ENCODE measurements around the gene NCAPG.

The NCAPG gene

DNA sequence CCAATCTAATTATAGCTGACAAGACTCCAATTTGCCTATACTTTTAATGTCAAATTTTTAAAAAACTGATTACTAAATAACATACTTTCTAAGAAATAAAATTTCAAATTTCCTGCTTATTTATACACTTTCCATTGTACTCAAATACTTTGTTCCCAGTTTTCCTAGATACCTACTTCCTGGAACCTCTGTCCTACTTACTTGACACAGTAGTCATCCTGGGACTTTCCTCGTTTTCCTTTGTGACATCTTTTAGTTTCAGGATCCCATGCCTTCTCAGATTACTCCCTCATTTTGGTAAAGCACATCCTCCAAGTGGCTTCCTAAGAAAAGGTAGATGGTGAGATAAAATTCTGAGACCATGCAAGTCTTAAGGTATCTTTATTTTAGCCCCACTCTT lies 16.0 kb upstream of the NCAPG start:
- TF ChIP-seq, protein P1, sequence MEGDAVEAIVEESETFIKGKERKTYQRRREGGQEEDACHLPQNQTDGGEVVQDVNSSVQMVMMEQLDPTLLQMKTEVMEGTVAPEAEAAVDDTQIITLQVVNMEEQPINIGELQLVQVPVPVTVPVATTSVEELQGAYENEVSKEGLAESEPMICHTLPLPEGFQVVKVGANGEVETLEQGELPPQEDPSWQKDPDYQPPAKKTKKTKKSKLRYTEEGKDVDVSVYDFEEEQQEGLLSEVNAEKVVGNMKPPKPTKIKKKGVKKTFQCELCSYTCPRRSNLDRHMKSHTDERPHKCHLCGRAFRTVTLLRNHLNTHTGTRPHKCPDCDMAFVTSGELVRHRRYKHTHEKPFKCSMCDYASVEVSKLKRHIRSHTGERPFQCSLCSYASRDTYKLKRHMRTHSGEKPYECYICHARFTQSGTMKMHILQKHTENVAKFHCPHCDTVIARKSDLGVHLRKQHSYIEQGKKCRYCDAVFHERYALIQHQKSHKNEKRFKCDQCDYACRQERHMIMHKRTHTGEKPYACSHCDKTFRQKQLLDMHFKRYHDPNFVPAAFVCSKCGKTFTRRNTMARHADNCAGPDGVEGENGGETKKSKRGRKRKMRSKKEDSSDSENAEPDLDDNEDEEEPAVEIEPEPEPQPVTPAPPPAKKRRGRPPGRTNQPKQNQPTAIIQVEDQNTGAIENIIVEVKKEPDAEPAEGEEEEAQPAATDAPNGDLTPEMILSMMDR (IDR thresholded peaks at IDR 0.05), result no peak
- TF ChIP-seq ZFX (IDR thresholded peaks at IDR 0.05; ENCODE audit: borderline replicate concordance), result no peak
- H3K27ac ChIP-seq, result no peak overlapping the region

DNA sequence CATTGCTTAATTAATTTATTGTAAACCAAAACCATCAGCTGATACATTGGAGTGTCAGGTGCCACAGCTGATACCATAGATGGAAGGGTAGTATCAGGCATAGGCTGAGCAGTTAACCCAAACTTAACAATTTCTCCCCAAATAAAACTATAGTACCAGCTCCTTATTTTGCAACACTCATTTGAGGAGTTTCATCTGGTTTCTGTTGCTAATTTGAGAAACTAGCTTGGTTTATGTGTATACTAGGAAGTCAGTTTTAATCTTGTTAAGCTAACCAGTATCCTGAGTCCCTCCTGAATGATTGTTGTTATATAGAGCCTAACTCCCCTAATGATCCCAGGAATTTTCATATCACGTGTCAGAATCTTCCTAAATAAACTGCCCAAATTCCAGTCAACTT lies 13.0 kb upstream of the NCAPG start:
- no peak for TF ChIP-seq ZFX (IDR thresholded peaks at IDR 0.05; ENCODE audit: borderline replicate concordance)
- TF ChIP-seq, protein P1 (IDR thresholded peaks at IDR 0.05), result no peak
- H3K27ac ChIP-seq, result no peak overlapping the region

DNA sequence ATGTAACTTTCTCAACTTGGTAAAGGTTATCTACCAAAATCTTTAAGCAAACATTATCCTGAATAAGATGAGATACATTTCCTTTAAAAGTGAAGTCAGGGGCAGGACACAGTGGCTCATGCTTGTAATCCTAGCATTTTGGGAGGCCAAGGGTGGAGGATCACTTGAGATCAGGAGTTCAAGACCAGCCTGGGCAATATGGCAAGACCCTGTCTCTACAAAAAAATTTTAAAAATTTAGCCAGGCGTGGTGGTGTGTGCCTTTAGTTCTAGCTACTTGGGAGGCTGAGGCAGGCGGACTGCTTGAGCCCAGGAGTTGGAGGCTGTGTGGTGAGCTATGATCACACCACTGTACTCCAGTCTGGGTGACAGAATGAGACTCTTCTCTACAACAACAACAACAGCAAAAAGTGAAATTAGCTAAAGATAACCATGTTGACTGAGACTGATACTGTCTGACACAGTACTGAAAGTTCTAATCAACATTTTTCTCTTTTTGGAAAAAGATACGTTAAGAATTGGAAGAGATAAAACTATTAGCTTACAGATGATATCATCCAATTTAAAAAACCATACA lies 5.1 kb upstream of the NCAPG start:
- H3K27ac ChIP-seq, result no peak overlapping the region
- TF ChIP-seq, protein P1 (IDR thresholded peaks at IDR 0.05), result no peak
- TF ChIP-seq ZFX (IDR thresholded peaks at IDR 0.05; ENCODE audit: borderline replicate concordance), result no peak

DNA sequence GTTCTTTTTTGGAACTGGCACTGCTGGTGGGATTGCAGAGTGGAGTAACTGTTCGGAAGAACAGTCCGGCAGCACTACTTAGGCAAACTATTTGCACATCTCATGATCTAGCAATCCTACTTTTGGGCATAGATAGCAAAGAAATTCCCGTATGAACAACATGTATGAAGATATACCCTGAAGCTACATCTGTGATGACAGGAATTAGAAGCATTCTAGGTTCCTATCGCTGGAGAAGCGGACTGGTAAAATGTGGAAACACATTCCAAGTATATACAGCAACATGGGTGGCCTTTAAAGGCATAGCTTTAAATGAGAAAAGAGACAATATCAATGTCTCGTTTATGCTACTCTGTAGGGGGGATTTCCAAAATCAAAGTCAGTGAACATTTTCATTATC lies 3.3 kb upstream of the NCAPG start:
- H3K27ac ChIP-seq, result no peak overlapping the region
- TF ChIP-seq ZFX (IDR thresholded peaks at IDR 0.05; ENCODE audit: borderline replicate concordance), result no peak
- TF ChIP-seq, protein P1 (IDR thresholded peaks at IDR 0.05), result no peak

DNA sequence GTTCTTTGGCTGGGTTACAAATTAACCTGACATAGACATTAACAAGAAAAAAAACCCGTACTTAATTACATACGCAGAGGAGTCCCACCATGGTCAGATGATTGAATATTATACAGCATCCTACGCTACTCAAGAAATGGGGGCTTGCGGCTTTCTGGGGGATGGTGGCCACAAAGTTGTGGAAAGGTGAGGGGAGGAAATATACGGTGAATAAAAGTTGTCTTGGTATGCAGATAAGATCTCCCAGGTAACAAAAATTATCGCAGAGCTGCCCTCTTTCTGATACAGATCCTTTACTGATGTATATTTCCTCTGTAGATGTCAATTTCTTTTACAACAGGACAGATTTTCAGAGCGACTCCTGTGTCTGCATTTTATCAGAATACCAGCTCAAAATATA lies 1.1 kb upstream of the NCAPG start:
- TF ChIP-seq, protein P1 (IDR thresholded peaks at IDR 0.05), result no peak
- TF ChIP-seq ZFX (IDR thresholded peaks at IDR 0.05; ENCODE audit: borderline replicate concordance), result no peak
- peak overlapping the region; percentile 85 for H3K27ac ChIP-seq

DNA sequence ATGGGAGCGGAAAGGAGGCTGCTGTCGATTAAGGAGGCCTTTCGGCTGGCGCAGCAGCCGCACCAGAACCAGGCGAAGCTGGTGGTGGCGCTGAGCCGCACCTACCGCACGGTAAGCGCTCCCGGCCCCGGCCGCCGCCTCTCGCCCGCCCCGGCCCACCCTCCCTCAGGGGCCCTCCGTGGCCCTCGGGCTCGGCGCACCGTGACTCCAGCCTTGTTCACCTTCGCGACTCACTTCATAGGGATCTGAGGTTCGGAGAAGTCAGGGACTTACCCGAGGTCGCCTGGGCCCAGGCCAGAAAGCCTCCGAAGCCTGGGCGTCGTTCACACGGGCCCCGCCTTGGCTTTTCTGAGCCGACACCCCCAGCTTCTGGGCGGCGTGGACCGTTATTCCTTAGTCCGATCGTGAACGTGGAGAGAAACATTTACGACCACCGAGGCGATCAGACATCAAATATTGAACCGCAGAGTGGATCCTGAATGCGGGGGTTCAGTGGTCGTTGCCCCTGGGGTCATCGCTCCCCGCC lies 362 bp downstream of the NCAPG start:
- peak overlapping the region; percentile 85 for H3K27ac ChIP-seq
- TF ChIP-seq, protein P1 (IDR thresholded peaks at IDR 0.05), result no peak
- no peak for TF ChIP-seq ZFX (IDR thresholded peaks at IDR 0.05; ENCODE audit: borderline replicate concordance)

DNA sequence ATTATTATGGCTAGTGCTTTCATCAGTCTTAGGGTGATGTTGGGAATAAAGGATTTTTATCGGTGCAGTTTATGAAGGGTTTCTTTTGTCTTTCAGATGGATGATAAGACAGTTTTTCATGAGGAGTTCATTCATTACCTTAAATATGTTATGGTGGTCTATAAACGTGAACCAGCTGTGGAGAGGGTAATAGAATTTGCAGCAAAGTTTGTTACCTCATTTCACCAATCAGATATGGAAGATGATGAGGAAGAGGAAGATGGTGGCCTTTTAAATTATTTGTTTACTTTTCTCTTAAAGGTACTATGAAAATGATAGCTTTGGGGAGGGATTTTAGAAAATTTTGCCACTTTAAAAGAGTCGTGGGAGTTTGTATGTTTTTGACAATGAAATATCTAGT lies 1.3 kb downstream of the NCAPG start:
- TF ChIP-seq, protein P1 (IDR thresholded peaks at IDR 0.05), result no peak
- TF ChIP-seq ZFX (IDR thresholded peaks at IDR 0.05; ENCODE audit: borderline replicate concordance), result no peak
- H3K27ac ChIP-seq, result peak overlapping the region; percentile 85
